Stimulated activated CD4-positive, alpha-beta T cell treated with anti-CD3 and anti-CD28 coated beads, TNF-alpha, amount 100 ng/mL, for 4 hours (primary cell): Measurements from ENCODE around the gene XPOT.
"Not testable (repeated sequence)": the region's sequence is repeated elsewhere in the genome, so short reads cannot be mapped to it uniquely, and the experiment has no call there.

Experiments used
- DNase-seq, 3 experiments: peaks; one replicate each; pipeline ENCODE4 v3.0.0-alpha.2; 2020; ENCODE audit warnings: low read depth in 3 of 3

Gene XPOT, protein sequence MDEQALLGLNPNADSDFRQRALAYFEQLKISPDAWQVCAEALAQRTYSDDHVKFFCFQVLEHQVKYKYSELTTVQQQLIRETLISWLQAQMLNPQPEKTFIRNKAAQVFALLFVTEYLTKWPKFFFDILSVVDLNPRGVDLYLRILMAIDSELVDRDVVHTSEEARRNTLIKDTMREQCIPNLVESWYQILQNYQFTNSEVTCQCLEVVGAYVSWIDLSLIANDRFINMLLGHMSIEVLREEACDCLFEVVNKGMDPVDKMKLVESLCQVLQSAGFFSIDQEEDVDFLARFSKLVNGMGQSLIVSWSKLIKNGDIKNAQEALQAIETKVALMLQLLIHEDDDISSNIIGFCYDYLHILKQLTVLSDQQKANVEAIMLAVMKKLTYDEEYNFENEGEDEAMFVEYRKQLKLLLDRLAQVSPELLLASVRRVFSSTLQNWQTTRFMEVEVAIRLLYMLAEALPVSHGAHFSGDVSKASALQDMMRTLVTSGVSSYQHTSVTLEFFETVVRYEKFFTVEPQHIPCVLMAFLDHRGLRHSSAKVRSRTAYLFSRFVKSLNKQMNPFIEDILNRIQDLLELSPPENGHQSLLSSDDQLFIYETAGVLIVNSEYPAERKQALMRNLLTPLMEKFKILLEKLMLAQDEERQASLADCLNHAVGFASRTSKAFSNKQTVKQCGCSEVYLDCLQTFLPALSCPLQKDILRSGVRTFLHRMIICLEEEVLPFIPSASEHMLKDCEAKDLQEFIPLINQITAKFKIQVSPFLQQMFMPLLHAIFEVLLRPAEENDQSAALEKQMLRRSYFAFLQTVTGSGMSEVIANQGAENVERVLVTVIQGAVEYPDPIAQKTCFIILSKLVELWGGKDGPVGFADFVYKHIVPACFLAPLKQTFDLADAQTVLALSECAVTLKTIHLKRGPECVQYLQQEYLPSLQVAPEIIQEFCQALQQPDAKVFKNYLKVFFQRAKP

GRCh38 chr12:64403707-64404469 lies at the start of gene XPOT:
Gene XPOT, plus strand, starts transcription at chr12:64404392. Its CDS starts 5,644 bp downstream, at chr12:64410036.
- peak; percentile 75 to 89 (median 89) for DNase-seq

DNA sequence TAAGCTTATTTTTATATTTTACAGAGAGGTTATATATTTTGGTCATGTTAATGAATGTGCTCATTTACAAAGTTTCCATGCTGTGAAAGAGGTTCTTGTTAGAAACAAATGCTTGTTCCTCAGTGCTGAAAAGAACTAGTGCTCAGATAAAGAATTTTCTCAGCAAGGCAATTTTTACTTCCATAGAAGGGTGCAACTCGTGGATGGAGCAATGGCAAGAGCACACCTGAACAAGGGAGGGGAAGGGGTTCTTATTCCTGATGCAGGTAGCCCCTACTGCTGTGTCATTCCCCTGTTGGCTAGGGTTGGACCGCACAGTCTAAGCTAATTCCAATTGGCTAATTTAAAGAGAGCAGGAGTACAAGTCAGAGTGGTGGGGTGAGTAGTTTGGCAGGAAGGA lies 48.0 kb upstream of the XPOT start:
- not testable (repeated sequence) for DNase-seq

DNA sequence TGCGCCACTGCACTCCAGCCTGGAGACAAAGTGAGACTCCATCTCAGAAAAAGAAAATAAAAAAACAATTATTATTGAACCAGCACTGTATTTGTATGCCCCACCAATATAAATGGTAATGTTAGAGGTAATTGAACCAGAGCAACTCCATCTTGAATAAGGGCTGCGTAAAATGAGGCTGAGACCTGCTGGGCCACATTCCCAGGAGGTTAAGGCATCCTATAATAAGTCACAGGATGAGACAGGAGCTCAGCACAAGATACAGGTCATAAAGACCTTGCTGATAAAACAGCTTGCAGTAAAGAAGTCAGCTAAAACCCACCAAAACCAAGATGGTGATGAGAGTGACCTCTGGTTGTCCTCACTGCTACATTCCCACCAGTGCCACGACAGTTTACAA lies 43.0 kb upstream of the XPOT start:
- DNase-seq = not testable (repeated sequence)

DNA sequence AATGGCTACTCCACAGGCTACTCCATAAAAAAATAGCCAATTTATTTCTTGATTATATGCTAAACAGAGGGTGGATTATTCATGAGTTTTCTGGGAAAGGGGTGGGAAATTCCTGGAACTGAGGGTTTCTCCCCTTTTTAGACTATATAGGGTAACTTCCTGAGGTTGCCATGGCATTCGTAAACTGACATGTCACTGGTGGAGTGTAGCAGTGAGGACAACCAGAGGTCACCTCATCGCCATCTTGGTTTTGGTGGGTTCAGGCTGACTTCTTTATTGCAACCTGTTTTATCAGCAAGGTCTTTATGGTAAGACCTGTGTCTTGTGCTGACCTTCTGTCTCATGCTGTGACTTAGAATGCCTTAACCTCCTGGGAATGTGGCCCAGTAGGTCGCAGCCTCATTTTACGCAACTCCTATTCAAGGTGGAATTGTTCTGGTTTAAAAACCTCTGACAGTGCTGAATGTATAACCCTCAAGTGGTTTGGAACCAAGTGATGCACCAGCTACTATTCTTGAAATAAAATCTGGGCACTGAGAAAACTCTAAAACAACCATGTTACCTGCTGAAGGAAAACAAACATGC lies 41.4 kb upstream of the XPOT start:
- no peak for DNase-seq

DNA sequence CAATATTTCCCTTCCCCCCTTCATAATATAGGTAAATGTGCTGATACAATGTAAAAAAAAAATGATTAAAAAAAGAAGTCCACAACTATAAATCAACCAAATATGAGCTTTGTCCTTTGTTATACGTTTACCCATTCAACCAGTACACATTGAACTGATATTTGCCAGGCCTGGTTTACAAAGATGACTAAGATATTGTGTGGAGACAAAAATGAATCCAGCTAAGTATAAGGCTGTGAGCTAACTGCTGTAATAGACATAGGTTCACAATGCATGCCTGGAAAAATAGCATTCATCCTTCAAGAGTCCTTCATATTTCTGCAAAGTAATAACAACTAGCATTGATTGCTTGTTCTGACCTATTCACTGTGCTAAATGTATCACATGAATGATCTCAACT lies 20.5 kb upstream of the XPOT start:
- no peak for DNase-seq

GRCh38 chr12:64385019-64385418 lies 19.2 kb upstream of the XPOT start:
- DNase-seq = no peak

GRCh38 chr12:64385468-64385867 lies 18.7 kb upstream of the XPOT start:
- no peak for DNase-seq

DNA sequence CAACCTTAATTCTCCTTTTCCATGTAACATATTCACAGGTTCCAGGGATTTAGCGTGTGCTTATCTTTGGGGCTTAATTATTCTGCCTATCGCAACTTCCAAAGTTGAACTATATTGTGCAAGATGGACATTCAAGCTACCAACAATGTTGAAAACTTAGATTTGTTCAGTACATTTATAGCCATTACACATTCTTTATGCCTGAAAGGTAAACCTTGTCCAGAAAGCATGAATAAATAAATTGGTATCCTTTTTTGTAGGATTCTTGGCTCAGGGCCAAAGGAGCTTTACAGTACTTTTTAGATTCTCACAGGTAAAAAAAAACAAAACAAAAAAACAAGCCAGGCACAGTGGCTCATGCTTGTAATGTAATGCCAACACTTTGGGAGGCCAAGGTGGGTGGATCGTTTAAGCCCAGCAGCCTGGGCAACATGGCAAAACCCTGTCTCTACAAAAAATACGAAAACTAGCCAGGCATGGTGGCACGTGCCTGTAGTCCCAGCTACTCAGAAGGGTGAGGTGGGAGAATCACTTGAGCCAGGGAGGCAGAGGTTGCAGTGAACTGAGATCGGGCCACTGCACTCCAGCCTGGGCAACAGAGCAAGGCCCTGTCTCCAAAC lies 16.9 kb upstream of the XPOT start:
- no peak for DNase-seq

DNA sequence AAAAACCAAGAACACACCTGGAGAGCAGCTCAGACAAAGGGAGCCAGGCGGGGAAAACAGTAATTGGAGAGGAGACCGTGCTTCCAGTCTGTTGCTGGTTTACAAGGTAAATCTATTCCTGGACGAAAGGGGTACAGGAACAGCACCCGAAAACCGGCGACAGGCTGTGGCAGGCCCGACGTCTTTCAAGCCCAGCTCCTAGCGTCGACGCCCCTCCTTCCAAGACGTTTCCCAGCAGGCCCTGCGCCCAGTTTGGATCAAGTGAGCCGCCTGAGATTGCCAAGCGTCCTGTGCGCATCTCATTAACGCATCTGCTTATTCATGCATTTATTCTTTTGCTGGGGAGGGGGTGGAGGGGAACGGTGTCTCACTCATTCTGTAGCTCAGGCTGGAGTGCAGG lies 15.0 kb upstream of the XPOT start:
- no peak for DNase-seq

GRCh38 chr12:64390275-64390851 lies 13.8 kb upstream of the XPOT start, which contains the start of gene C12orf56:
Gene C12orf56, minus strand, starts transcription at chr12:64390758. Its CDS starts 193 bp downstream, at chr12:64390565.
- DNase-seq = no peak

DNA sequence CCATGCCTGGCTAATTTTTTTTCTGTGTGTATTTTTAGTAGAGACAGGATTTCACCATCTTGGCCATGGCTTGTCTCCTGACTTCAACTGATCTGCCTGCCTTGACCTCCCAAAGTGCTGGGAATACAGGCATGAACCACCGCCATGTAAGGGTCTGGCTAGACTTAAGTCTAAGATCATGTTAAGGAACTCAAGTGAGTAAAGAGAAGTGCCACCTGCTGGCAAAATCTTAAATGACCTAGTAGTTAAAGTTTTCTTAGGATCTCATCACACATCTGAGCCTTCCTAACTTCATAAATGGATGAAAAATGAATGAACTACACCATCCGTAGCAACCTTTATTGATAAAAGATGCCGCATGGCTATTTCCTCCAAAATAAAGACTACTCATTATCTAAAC lies 12.0 kb upstream of the XPOT start:
- no peak for DNase-seq

DNA sequence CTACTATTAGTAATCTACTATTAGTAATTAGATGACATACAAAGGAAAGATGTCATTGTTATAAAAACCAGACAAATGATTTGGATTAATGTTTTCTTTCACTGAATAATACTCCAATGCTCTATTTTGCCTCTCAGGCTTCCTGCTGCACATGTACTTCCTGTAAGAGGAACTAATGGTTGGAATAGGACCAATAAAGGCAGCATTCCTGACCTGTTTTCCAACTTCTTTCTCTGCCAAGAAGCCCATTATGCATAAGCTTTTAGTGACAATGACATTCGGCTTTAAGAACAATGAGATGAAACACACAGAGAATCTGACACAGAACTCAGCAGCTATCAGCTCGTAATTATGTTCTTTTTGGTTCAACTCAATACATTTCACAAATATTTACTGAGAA lies 8.5 kb upstream of the XPOT start:
- no peak for DNase-seq

GRCh38 chr12:64400041-64400440 lies 4.2 kb upstream of the XPOT start:
- DNase-seq = no peak

GRCh38 chr12:64402181-64402580 lies 2.0 kb upstream of the XPOT start:
- no peak for DNase-seq

GRCh38 chr12:64404470-64405256 lies 471 bp downstream of the XPOT start:
- DNase-seq = peak; percentile 67 to 68 (median 68)

GRCh38 chr12:64407342-64408223 lies 3.4 kb downstream of the XPOT start:
- no peak for DNase-seq

GRCh38 chr12:64411427-64411826 lies 7.2 kb downstream of the XPOT start:
- DNase-seq = no peak

GRCh38 chr12:64412459-64412858 lies 8.3 kb downstream of the XPOT start:
- no peak for DNase-seq

DNA sequence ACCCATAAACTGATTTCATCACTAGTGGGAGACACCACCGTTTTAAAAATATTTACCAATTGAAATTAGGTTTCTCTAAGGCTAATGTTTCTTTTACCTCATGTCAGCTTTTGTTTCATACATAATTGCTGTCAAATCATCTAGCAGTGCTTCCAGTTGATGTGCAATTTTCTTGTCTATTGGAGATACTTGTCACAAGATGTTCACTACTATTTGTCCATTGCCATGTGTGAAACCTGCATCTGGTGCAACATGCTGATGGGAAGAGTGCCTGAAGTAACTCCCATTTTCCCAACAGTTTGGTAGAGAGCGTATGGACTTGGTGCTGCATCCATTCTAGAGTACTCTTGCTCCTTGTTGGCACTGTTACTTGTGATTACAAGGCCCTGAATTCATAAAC lies 9.7 kb downstream of the XPOT start:
- no peak for DNase-seq
